HG03064 (cell line): Measurements from ENCODE around the gene DLK1.

Experiments used
- ATAC-seq: cut with Tn5 transposase; IDR thresholded peaks from one replicate; pipeline ENCODE4 v1.9.1; 2021; ENCODE audit warnings: low read depth; ENCODE audit not compliant: unreplicated experiment

Gene DLK1

GRCh38 chr14:100773331-100774163, 46.9 kb downstream of the DLK1 start:
- no peak for ATAC-seq

GRCh38 chr14:100774164-100774537, 47.5 kb downstream of the DLK1 start:
- ATAC-seq: no peak

GRCh38 chr14:100775351-100775830, 48.7 kb downstream of the DLK1 start:
- ATAC-seq: no peak

- no peak for ATAC-seq
These were observed 49.3 kb downstream of the DLK1 start for GRCh38 chr14:100775831-100776591.

GRCh38 chr14:100776681-100777365, 50.1 kb downstream of the DLK1 start:
- no peak for ATAC-seq

GRCh38 chr14:100777366-100777817, 50.7 kb downstream of the DLK1 start:
- ATAC-seq: no peak

- no peak for ATAC-seq
These were observed 51.3 kb downstream of the DLK1 start for GRCh38 chr14:100777818-100778525.

GRCh38 chr14:100778526-100778882, 51.8 kb downstream of the DLK1 start:
- ATAC-seq: no peak

- ATAC-seq: no peak
These were observed 52.4 kb downstream of the DLK1 start for GRCh38 chr14:100778951-100779690.

GRCh38 chr14:100779691-100780080, 53.0 kb downstream of the DLK1 start:
- no peak for ATAC-seq

- no peak for ATAC-seq
These were observed 53.6 kb downstream of the DLK1 start for GRCh38 chr14:100780246-100780645.

GRCh38 chr14:100780646-100781355, 54.1 kb downstream of the DLK1 start:
- no peak for ATAC-seq

GRCh38 chr14:100781952-100782351, 55.3 kb downstream of the DLK1 start:
- ATAC-seq: no peak

GRCh38 chr14:100782516-100783320, 56.0 kb downstream of the DLK1 start:
- no peak for ATAC-seq

GRCh38 chr14:100783630-100784370, 57.1 kb downstream of the DLK1 start:
- ATAC-seq: no peak

GRCh38 chr14:100784523-100785337, 58.0 kb downstream of the DLK1 start:
- ATAC-seq: no peak

GRCh38 chr14:100785338-100785615, 58.6 kb downstream of the DLK1 start:
- ATAC-seq: no peak
